Stimulated activated CD4-positive, alpha-beta T cell treated with anti-CD3 and anti-CD28 coated beads, Interleukin-2, amount 100 ng/mL, for 24 hours (primary cell): ENCODE measurements around the gene RFC5.
"Not testable (repeated sequence)": the region's sequence is repeated elsewhere in the genome, so short reads cannot be mapped to it uniquely, and the experiment has no call there.

ENCODE experiments used
- DNase-seq, 2 donors: peaks; one replicate each; pipeline ENCODE4 v3.0.0-alpha.2; 2020

RFC5 gene

GRCh38 chr12:118053071-118053985, 36.8 kb downstream of the RFC5 start:
- no peak for DNase-seq

- DNase-seq: peak; percentile 75 to 78
Measured at GRCh38 chr12:118055144-118055557, 38.6 kb downstream of the RFC5 start.

- DNase-seq: no peak
Measured at GRCh38 chr12:118055865-118056773, 39.6 kb downstream of the RFC5 start.

GRCh38 chr12:118058227-118058626, 41.7 kb downstream of the RFC5 start:
- no peak for DNase-seq

GRCh38 chr12:118058881-118059280, 42.4 kb downstream of the RFC5 start:
- no peak for DNase-seq

- DNase-seq: no peak
Measured at GRCh38 chr12:118059341-118060191, 43.1 kb downstream of the RFC5 start.

- peak; percentile 36 to 38 for DNase-seq
Measured at GRCh38 chr12:118060301-118061010, 44.0 kb downstream of the RFC5 start.

- peak; percentile 65 to 70 for DNase-seq
Measured at GRCh38 chr12:118061011-118061872, 44.7 kb downstream of the RFC5 start, which contains the start of gene WSB2. WSB2 (minus strand) TSS chr12:118061179; CDS start chr12:118061048, 131 bp downstream.

- DNase-seq: peak; percentile 25 to 34
Measured at GRCh38 chr12:118061873-118062843, 45.7 kb downstream of the RFC5 start.

- no peak for DNase-seq
Measured at GRCh38 chr12:118063576-118064391, 47.3 kb downstream of the RFC5 start.

- DNase-seq: no peak
Measured at GRCh38 chr12:118064608-118065007, 48.1 kb downstream of the RFC5 start.

- no peak for DNase-seq
Measured at GRCh38 chr12:118065380-118065779, 48.9 kb downstream of the RFC5 start.

GRCh38 chr12:118068445-118068844, 51.9 kb downstream of the RFC5 start:
- no peak for DNase-seq

GRCh38 chr12:118070650-118071049, 54.1 kb downstream of the RFC5 start:
- no peak for DNase-seq

GRCh38 chr12:118073768-118074167, 57.3 kb downstream of the RFC5 start:
- DNase-seq: no peak

GRCh38 chr12:118081521-118081920, 65.0 kb downstream of the RFC5 start:
- DNase-seq: not testable (repeated sequence)
